Medulla oblongata (tissue), 1 donor: Measurements from ENCODE around the gene UBALD1.
A peak's percentile ranks its signal among the peaks of the same experiment; 100 is the strongest.

Experiments used
- DNase-seq: peaks from one replicate; pipeline ENCODE4 v3.0.0-alpha.2; 2015; ENCODE audit errors: extremely low spot score

UBALD1 gene

DNA sequence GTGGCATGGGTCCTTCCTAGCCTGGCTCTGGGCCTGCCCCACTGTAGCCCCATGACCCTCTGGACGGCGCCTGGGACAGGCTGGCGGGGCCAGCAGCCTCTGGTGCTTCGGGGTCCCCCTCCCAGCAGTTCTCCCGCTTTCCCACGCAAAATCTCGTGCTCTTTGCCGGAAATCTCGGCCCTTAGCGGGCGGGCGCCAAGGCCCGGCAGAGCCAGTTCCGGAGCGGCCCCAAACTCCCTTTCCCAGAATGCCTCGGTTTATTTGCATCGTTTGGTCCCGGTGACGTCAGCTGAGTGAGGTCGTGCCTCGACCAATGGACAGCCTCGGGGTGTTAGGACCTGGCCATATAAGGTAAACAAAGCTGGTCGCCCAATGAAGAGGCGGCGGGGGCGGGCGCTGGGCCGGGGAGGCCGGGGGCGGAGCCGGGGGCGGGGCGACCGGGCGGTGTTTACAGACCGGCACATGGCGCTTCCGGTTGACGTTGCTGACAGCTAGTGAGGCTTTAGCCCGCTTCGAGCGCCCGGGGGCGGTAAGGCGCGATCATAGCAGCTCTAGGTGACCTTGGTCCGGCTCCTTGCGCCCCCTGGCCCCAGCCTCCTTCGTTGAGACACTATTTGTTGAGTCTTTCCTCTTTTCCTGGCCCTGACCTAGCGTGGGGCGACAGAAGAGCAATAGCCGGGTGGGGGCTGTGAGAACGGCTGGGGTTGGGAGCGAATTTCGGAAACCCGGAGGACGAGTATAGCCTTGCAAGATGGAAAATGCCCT is 1.5 kb upstream of the UBALD1 start:
- peak; percentile 100 for DNase-seq

- no peak for DNase-seq
These were observed 827 bp upstream of the UBALD1 start for GRCh38 chr16:4615384-4616046.

DNA sequence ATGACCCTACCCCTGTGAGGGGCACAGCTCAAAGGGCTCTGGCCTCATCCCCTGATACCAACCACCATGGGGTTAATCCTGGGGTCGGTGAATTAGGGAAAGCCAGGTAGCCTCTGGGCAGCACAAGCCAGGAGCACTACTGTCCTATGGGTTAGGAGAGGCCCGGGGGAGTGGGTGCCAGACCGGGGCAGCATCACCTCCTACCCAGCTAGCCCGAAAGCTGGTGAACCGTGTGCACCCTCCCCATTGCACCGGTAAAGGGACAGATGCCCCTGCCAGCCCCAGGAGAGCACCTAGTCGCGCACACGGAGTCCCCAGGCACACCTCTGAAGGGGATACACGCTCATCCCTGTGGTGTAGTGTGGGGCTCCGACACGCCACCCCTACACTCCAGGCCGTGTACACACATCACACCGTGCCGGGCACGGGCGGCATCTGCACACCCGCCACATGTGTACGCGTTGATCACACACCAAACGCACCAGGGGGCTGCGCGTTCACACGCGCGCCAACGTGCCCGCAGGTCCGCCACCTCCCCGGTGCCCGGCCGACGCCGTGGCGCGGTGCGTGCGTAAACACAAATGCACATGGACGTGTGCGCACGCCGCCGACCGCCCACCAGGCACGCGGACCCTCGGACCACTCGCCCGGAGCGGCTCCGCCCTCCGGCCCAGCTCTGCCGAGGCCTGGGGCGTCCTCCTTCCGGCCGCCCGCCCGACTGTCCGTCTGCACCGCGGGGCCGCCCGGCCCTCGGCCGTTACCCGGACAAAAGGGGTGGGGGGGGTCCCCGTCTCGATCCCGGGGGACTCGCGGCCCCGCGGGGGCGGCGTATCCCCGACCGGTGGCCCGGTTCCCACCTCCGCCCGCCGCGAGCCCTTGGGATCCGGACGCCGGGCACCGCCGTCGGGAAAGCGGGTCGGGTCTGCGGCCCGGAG is 785 bp downstream of the UBALD1 start:
- DNase-seq: no peak

GRCh38 chr16:4612977-4613635 is 1.6 kb downstream of the UBALD1 start:
- no peak for DNase-seq

DNA sequence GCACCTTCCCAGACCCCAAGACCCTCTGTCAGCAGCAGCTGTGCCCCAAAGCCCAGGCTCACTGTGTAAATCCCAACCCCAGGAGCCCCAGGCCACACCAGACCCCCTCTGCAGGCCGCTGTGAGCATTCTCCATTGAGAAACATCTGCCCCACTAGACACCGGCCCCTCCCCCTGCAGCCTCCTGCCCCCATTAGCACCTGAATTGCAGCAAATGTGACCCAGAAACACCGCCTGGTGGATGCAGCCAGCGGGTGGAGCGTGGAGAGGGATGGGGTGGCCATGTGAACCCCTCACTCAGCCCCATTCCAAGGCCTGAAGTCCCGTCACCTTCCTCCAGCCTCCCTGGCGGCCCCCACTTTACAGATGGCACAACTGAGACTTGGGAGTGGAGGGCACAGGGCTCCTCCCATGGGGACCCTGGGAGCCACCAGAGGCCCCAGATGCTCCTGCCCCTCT is 2.2 kb downstream of the UBALD1 start:
- DNase-seq: no peak

GRCh38 chr16:4611337-4612021 is 3.2 kb downstream of the UBALD1 start:
- no peak for DNase-seq

GRCh38 chr16:4610011-4611005 is 4.4 kb downstream of the UBALD1 start:
- no peak for DNase-seq

DNA sequence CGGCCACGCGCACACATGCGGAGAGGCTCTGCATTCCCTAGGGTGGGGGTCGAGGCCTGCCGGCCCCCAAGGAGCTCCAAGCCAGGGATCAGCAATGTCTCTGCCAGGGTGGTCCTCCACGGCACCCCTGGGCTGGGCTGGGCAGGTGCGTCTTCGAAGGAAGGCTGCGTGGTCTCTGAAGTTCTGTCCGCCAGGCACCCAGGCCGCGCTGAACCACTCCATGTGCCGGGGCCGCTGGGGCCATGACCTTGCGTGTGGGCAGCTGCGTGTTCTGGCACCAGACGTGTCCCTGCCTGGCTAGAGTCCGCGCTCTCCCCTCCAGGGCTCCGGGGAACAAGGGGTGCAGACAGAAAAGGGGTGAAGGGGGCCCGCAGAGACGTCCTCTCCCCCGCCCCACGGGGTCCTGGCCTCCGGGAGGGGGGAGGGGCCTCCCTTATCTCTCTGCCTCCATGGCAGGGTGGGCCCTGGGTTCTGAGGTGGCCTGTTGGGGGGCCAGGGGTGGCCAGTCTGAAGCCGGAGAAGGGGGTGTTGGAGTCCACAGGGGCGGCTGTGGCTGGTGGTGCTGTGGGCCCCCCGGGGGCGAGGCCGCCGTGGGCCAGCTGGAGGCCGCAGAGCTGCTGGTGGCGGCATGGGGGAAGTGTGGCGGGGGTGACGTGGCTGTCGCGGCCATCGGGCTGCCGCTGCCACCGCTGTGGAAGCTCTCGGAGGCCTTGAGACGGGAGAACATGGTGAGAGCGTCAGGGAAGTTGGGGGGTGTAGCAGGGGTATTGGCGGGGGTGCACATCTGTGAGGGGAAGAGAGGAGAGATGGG is 5.3 kb downstream of the UBALD1 start:
- no peak for DNase-seq

DNA sequence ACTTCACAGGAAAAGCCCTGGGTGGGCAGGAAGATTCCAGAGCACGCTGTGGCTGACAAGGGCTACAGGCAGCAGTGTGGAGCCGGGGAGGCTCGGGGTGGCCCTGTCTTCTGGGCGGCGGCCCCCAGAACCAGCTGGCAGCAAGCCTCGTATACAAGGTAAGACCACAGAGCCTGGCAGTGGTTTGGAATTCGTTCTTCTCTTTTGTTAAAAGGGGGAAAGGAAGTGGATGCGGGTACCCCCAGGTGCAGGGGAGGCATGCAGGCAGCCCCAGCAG is 6.0 kb downstream of the UBALD1 start:
- DNase-seq: no peak

DNA sequence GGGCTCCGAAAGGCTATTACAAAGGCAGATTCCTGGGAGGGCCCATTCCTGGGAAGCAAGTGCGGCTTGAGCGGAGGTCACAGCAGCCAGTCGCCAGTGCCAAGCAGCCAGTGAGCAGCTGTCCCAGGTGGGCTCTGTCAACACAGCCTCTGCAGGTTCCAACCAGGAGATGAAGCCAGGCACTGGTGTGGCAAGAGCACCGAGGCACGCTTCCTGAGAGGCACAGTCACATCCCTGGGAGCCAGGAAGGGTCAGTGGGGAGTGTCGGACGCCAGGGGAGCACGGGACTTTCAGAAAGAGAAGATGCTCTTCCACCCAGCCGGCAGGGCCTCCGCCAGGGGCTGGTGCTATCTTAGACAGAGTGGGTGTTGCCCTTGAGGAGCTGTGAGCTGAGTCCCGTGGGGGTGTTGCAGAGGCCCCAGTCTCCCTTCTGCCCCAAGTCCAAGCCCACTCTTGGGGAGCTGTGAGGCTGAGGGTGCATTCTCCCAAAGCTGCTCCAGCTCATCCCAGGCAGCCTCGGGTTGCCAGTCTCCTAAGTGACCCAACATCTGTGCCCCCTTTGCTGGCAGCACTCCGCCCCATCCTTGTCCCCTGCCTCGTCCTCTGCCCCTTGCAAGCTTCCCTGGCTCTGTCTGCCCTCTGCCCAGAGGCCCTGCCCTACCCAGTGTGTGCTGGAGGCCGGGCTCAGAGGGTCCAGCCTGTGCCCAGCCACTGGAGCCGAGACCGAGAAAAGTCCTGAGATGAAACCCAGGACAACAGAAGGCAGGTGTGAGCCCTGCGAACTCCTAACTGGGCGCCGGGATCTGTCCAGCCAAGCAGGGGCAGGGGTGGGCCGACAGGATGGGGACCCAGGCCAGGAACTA is 6.6 kb downstream of the UBALD1 start:
- DNase-seq: no peak

GRCh38 chr16:4606354-4606753 is 8.3 kb downstream of the UBALD1 start:
- DNase-seq: no peak

DNA sequence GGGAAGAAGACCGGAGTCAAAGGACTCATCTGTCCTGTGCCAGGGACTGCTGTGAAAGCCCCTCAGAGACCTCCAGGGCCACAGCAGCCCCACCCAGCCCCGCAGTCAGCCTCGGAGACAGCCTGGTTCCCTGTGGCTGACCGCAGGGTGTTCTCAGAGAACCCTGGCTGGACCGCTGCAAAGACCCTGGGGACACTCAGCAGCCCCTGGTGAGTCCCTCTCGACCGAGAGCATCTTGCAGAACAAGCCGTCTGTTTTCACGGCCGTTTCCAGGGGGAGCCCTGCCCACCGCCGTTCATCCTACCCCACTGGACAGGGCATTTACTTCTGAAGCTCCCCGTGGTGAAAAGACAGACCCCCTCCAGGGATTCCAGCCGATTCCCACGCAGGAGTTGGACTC is 10.3 kb downstream of the UBALD1 start:
- no peak for DNase-seq

DNA sequence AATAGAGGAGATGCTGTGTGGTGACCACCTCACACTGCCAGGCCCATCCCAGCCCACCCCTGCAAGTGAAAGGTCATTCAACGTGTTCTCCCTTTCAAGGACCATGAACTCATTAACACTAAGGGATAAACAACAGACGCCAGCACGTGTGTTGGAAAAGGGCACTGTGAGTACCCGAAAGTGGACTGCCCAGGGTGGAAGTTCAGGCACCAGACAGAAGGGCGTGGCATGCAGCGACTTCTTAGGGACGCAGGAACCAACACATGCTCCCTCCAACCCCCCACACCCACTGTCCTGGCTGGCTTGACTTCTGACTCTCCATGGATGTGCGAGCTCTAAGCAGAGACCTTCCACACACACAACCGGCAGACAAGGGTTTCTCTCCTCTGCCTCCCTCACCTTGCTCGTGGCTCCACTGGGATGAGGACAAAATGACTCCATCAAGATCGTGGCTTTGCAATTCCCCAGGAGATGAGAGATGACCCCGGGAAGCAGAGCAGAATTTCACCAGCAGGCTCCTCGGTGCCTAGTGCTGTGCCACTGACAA is 11.0 kb downstream of the UBALD1 start:
- no peak for DNase-seq

DNA sequence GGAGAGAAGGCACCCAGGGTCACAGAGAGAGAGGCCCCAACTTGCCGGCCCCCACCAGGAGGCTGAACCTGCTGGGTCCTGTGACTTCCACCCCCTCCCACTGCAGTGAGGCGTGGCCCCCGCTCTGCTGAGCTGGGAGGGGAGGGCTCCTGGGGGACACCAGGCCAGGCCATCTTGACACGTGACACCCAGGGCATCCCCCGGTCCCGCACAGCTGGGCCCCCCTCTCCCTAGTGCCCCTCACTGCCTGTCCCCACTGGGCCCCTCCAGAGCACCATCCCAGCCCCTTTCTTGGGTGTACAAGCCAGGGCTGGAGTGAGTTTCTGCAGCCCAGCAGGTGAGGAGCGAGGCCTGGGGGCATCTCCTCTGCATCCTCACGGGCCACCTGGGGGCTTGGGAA is 12.4 kb downstream of the UBALD1 start:
- DNase-seq: no peak

DNA sequence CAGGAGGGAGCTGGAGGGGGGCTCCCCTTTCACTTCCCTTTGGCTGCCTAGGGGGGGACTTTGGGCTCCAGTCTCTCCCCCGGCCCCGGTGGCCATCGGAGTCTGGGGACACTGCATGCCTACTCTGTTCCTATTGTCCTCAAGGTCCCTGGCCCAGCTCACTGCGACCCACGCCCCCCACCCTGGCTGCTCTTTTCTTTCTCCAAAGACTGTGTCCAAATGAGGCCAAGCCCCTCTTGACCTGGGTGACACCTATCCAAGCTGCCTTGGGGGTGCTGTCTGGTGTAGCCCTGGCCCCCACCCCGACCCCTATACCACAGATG is 12.9 kb downstream of the UBALD1 start:
- DNase-seq: no peak

DNA sequence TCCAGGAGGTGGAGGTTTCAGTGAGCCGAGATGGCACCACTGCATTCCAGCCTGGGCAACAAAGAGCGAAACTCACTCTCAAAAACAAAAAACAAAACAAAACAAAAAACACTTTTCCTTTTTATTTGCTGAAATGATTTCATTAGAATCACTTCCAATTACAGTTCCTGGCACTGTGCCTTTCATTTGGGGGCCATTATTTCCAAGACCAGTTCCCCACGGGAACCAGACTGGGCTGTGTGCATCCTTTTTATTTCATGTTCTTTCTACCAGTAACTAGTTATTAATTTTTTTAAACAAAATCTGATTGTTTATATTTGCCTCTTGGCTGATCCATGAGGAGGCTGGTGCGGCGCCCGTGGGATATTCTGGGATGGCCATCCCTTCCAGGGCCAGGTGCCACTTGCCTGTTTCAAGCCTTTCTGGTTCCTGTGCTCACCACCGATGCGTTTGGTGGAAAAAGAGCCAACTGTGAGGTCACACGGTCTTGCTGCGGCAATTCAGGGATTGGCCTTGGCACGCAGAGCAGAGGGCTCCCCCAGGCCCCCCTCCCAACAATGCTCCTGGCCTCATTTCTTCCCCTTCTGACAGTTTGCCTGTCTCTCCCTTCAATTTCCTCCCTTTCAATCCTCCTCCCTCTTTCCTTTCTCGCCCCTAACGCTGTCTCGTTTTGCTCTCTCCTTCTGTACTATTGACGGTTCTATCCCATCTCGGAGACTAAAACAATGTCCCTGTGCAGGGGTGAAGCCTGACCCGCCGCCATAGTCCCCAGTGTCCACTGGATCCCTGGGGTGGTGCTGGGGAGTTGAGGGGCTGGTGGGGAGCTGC is 13.4 kb downstream of the UBALD1 start:
- DNase-seq: peak; percentile 63

GRCh38 chr16:4599545-4599944 is 15.1 kb downstream of the UBALD1 start:
- no peak for DNase-seq
